ENCODE results near the gene APBB2.

APBB2 gene

DNA sequence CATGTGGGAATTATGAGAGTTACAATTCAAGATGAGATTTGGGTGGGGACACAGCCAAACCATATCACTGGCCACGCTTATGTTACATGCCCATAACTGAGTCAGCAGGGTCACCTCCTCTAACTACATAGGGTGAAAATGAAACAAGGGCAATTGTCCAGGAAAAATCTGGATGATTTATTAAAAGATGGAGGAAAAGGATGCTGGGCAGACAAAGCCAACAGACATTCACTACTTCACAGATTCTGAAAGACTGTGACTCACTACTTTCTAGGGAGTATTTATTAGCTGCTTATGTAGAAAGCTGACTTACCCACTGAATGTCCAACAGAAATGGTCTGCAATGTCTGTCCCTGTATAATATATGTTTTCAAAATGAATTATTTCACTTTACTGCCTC is 72.4 kb downstream of the APBB2 start:
- ATAC-seq: peak; percentile 73

DNA sequence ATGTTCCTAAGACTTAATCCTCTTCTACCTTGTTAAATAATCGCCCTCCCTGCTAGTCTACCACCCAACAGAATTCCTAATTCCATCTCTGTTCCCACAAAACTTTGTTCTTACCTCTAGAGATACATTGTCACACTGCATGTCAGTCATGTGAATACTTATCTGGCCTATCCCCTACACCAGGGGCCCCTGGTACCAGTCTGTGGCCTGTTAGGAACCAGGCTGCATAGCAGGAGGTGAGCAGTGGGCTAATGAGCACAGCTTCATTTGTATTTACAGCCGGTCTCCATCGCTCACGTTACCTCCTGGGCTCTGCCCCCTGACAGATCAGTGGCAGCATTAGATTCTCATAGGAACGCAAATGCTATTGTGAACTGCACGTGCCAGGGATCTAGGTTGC is 73.9 kb downstream of the APBB2 start:
- TF ChIP-seq ZFP30 (CRISPR knock-in tag; IDR thresholded peaks at IDR 0.05): no peak
- no peak for TF ChIP-seq OSR1 (CRISPR knock-in tag; IDR thresholded peaks at IDR 0.05)
- no peak for TF ChIP-seq CSDC2 (CRISPR knock-in tag; IDR thresholded peaks at IDR 0.05)
- TF ChIP-seq, protein P1, sequence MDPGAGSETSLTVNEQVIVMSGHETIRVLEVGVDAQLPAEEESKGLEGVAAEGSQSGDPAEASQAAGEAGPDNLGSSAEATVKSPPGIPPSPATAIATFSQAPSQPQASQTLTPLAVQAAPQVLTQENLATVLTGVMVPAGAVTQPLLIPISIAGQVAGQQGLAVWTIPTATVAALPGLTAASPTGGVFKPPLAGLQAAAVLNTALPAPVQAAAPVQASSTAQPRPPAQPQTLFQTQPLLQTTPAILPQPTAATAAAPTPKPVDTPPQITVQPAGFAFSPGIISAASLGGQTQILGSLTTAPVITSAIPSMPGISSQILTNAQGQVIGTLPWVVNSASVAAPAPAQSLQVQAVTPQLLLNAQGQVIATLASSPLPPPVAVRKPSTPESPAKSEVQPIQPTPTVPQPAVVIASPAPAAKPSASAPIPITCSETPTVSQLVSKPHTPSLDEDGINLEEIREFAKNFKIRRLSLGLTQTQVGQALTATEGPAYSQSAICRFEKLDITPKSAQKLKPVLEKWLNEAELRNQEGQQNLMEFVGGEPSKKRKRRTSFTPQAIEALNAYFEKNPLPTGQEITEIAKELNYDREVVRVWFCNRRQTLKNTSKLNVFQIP (CRISPR knock-in tag; IDR thresholded peaks at IDR 0.05; ENCODE audit: borderline replicate concordance, low read depth): no peak
- TF ChIP-seq ZC3H10 (CRISPR knock-in tag; IDR thresholded peaks at IDR 0.05): no peak
- TF ChIP-seq, protein P2, sequence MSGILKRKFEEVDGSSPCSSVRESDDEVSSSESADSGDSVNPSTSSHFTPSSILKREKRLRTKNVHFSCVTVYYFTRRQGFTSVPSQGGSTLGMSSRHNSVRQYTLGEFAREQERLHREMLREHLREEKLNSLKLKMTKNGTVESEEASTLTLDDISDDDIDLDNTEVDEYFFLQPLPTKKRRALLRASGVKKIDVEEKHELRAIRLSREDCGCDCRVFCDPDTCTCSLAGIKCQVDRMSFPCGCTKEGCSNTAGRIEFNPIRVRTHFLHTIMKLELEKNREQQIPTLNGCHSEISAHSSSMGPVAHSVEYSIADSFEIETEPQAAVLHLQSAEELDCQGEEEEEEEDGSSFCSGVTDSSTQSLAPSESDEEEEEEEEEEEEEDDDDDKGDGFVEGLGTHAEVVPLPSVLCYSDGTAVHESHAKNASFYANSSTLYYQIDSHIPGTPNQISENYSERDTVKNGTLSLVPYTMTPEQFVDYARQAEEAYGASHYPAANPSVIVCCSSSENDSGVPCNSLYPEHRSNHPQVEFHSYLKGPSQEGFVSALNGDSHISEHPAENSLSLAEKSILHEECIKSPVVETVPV (CRISPR knock-in tag; IDR thresholded peaks at IDR 0.05): no peak
- TF ChIP-seq, protein P3, sequence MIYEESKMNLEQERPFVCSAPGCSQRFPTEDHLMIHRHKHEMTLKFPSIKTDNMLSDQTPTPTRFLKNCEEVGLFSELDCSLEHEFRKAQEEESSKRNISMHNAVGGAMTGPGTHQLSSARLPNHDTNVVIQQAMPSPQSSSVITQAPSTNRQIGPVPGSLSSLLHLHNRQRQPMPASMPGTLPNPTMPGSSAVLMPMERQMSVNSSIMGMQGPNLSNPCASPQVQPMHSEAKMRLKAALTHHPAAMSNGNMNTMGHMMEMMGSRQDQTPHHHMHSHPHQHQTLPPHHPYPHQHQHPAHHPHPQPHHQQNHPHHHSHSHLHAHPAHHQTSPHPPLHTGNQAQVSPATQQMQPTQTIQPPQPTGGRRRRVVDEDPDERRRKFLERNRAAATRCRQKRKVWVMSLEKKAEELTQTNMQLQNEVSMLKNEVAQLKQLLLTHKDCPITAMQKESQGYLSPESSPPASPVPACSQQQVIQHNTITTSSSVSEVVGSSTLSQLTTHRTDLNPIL (CRISPR knock-in tag; IDR thresholded peaks at IDR 0.05; ENCODE audit: low read depth): no peak
- no peak for TF ChIP-seq SNAI2 (CRISPR knock-in tag; IDR thresholded peaks at IDR 0.05)
- TF ChIP-seq ZNF565 (CRISPR knock-in tag; conservative IDR thresholded peaks at IDR 0.05; ENCODE audit: low read depth): no peak
- no peak for TF ChIP-seq ZFP3 (CRISPR knock-in tag; IDR thresholded peaks at IDR 0.05)
- TF ChIP-seq RARB (CRISPR knock-in tag; IDR thresholded peaks at IDR 0.05): no peak
- no peak for ATAC-seq

More for the DNA sequence above, 72.4 kb downstream of the APBB2 start:
- TF ChIP-seq ZC3H10 (CRISPR knock-in tag; IDR thresholded peaks at IDR 0.05) (0 out of 2 replicates have a peak, but pooled peaks have one; percentile 25), ZFP30 (CRISPR knock-in tag; IDR thresholded peaks at IDR 0.05) (no peak), GLIS3 (CRISPR knock-in tag; IDR thresholded peaks at IDR 0.05) (no peak), BACH2 (CRISPR knock-in tag; IDR thresholded peaks at IDR 0.05; ENCODE audit: borderline replicate concordance) (no peak), ESRRG (CRISPR knock-in tag; IDR thresholded peaks at IDR 0.05) (no peak), PPARA (CRISPR knock-in tag; IDR thresholded peaks at IDR 0.05; ENCODE audit: borderline replicate concordance) (no peak), ISL1 (CRISPR knock-in tag; IDR thresholded peaks at IDR 0.05) (peak; percentile 34; the same call in 1 of the 2 replicates)
- TF ChIP-seq, protein P2 (CRISPR knock-in tag; IDR thresholded peaks at IDR 0.05): no peak
- TF ChIP-seq, protein P4, sequence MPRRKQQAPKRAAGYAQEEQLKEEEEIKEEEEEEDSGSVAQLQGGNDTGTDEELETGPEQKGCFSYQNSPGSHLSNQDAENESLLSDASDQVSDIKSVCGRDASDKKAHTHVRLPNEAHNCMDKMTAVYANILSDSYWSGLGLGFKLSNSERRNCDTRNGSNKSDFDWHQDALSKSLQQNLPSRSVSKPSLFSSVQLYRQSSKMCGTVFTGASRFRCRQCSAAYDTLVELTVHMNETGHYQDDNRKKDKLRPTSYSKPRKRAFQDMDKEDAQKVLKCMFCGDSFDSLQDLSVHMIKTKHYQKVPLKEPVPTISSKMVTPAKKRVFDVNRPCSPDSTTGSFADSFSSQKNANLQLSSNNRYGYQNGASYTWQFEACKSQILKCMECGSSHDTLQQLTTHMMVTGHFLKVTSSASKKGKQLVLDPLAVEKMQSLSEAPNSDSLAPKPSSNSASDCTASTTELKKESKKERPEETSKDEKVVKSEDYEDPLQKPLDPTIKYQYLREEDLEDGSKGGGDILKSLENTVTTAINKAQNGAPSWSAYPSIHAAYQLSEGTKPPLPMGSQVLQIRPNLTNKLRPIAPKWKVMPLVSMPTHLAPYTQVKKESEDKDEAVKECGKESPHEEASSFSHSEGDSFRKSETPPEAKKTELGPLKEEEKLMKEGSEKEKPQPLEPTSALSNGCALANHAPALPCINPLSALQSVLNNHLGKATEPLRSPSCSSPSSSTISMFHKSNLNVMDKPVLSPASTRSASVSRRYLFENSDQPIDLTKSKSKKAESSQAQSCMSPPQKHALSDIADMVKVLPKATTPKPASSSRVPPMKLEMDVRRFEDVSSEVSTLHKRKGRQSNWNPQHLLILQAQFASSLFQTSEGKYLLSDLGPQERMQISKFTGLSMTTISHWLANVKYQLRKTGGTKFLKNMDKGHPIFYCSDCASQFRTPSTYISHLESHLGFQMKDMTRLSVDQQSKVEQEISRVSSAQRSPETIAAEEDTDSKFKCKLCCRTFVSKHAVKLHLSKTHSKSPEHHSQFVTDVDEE (CRISPR knock-in tag; IDR thresholded peaks at IDR 0.05): no peak

DNA sequence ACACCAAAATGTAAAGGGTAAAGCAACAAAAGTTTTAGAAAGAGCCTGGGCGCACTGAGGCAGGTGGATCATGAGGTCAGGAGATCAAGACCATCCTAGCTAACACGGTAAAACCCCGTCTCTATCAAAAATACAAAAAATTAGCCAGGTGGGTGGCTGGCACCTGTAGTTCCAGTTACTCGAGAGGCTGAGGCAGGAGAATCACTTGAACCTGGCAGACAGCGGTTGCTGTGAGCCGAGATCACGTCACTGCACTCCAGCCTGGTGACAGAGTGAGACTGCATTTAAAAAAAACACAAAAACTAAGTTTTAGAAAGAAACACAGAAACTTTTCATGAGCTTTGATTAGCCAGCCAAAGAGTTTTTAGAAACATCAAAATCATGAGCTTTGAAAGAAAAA is 76.5 kb downstream of the APBB2 start:
- TF ChIP-seq ZFP30 (CRISPR knock-in tag; IDR thresholded peaks at IDR 0.05): no peak
- no peak for TF ChIP-seq PPARA (CRISPR knock-in tag; IDR thresholded peaks at IDR 0.05; ENCODE audit: borderline replicate concordance)
- no peak for TF ChIP-seq ZNF565 (CRISPR knock-in tag; conservative IDR thresholded peaks at IDR 0.05; ENCODE audit: low read depth)
- TF ChIP-seq, protein P2 (CRISPR knock-in tag; IDR thresholded peaks at IDR 0.05): no peak
- TF ChIP-seq, protein P5, sequence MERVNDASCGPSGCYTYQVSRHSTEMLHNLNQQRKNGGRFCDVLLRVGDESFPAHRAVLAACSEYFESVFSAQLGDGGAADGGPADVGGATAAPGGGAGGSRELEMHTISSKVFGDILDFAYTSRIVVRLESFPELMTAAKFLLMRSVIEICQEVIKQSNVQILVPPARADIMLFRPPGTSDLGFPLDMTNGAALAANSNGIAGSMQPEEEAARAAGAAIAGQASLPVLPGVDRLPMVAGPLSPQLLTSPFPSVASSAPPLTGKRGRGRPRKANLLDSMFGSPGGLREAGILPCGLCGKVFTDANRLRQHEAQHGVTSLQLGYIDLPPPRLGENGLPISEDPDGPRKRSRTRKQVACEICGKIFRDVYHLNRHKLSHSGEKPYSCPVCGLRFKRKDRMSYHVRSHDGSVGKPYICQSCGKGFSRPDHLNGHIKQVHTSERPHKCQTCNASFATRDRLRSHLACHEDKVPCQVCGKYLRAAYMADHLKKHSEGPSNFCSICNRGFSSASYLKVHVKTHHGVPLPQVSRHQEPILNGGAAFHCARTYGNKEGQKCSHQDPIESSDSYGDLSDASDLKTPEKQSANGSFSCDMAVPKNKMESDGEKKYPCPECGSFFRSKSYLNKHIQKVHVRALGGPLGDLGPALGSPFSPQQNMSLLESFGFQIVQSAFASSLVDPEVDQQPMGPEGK (CRISPR knock-in tag; IDR thresholded peaks at IDR 0.05; ENCODE audit: borderline replicate concordance): no peak
- no peak for TF ChIP-seq ZNF8 (CRISPR knock-in tag; IDR thresholded peaks at IDR 0.05)
- no peak for TF ChIP-seq ZFP3 (CRISPR knock-in tag; IDR thresholded peaks at IDR 0.05)
- TF ChIP-seq ESRRG (CRISPR knock-in tag; IDR thresholded peaks at IDR 0.05): no peak
- no peak for ATAC-seq

Measured in SK-N-SH treated with all-trans-retinoic acid at 6 μM for 48 hours (cell line).